Thoracic aorta (tissue), 2 donors: ENCODE measurements around the gene ARMH1. TPM values are rescaled to one million over a fixed set of nuclear protein-coding genes. Genes with fewer than 3 reads are reported as not detected.

Experiments used
- ATAC-seq: fragments of 150-250 bp; one replicate; pipeline ENCODE4 v1.8.0; 2017; ENCODE audit warnings: low read depth; ENCODE audit not compliant: insufficient number of reproducible peaks, low FRiP score
- DNase-seq: peaks from one replicate; pipeline ENCODE4 v3.0.0-alpha.2; 2020; ENCODE audit warnings: low spot score
- H3K27ac ChIP-seq, 2 donors: fragments of 200-600 bp; sonication (generic); 1 replicate in 1 of 2; 2 replicates in 1 of 2; pipeline ENCODE4 v1.5.1; 2016; ENCODE audit warnings: mild to moderate bottlenecking in 2 of 2, moderate library complexity in 2 of 2
- H3K27me3 ChIP-seq: fragments of 200-600 bp; sonication (generic); replicated peaks from 2 replicates; pipeline ENCODE4 v1.6.0; 2016; ENCODE audit warnings: mild to moderate bottlenecking; ENCODE audit not compliant: insufficient read depth
- H3K36me3 ChIP-seq: fragments of 200-600 bp; sonication (generic); one replicate; pipeline ENCODE4 v1.5.1; 2016
- H3K4me1 ChIP-seq, 2 donors: fragments of 200-600 bp; sonication (generic); 1 replicate in 1 of 2; 2 replicates in 1 of 2; pipeline versions ENCODE4 v1.5.1 to v1.6.0; 2016; ENCODE audit warnings: low read depth in 2 of 2, mild to moderate bottlenecking in 1 of 2; ENCODE audit not compliant: control insufficient read depth in 1 of 2
- H3K4me3 ChIP-seq: fragments of 200-600 bp; sonication (generic); 2 replicates; pipeline ENCODE4 v1.5.1; 2016; ENCODE audit warnings: mild to moderate bottlenecking
- H3K9me3 ChIP-seq: fragments of 200-600 bp; sonication (generic); 2 replicates; pipeline ENCODE4 v1.5.1; 2016
- CTCF ChIP-seq: fragments of 200-600 bp; sonication (generic); IDR thresholded peaks from one replicate; pipeline ENCODE4 v1.5.1; 2019; ENCODE audit warnings: antibody characterized with exemption
- total RNA-seq, 2 donors: library from RNA; depleted of rRNA; stranded (reverse); fragments of >200 nt; gene quantifications; one replicate each; pipeline versions ENCODE4 v1.1.0 to v1.2.3, GENCODE V29; 2016

Gene ARMH1
- total RNA-seq, 2 donors from 2014 or later: 0.81 to 5.8 TPM

GRCh38 chr1:44646261-44647110 lies 28.0 kb upstream of the ARMH1 start:
- ATAC-seq (no peak), DNase-seq (no peak)
- Histone ChIP-seq H3K36me3 (peaks cover 27% of the 10 kb centered on the region), H3K27ac (peak overlapping the region; percentile 88 to 94), H3K4me1 (peaks cover 24 to 37% of the 10 kb centered on the region in 2 donors), H3K27me3 (no peaks in the 10 kb centered on the region), H3K4me3 (peak overlapping the region; percentile 52), H3K9me3 (no peaks in the 10 kb centered on the region)
- TF ChIP-seq CTCF: no peak

- no peak for TF ChIP-seq CTCF
- Histone ChIP-seq H3K36me3 (peaks cover 23% of the 10 kb centered on the region), H3K4me3 (no peak overlapping the region), H3K27ac (no peak overlapping the region), H3K9me3 (no peaks in the 10 kb centered on the region), H3K27me3 (no peaks in the 10 kb centered on the region), H3K4me1 (peaks cover 24 to 37% of the 10 kb centered on the region in 2 donors)
- ATAC-seq: no peak
- no peak for DNase-seq
Observed at GRCh38 chr1:44647896-44648295, 26.6 kb upstream of the ARMH1 start.

DNA sequence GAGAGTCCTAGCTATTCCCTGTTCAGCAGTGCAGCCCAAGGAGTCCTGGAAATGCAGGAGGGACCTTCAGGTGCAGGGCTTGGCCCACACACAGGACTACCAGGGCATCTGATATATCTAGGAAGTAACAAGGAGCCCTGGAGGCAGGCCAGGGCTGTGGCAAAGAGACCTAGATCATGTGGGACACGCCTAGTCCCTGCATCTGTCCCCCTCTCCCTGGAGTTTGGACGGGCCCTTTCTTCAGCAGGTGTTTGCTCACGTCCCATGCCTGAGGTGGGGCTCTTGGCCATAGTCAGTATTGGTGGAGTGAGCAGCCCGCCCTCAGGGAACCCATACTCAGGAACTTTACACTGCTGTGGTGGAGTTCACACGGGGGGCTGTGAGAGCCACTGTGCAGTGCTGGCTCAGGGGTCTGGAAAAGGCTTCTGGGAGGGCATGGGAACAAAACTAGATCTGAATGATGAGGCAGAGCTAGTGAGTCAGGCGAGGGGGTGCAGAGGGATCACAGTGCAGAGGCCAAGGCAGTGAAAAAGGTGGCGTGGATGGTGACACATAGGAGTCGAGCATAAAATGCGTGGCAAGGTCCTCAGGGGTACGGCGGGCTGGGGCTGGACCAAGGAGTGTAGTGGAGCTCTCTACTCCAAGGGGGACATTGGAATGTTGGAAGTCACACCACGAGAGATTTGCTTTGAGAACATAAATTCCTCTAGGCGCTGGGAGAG lies 25.8 kb upstream of the ARMH1 start:
- Histone ChIP-seq H3K4me1 (peaks cover 23 to 31% of the 10 kb centered on the region in 2 donors), H3K9me3 (no peaks in the 10 kb centered on the region), H3K4me3 (no peak overlapping the region), H3K27me3 (no peaks in the 10 kb centered on the region), H3K36me3 (peaks cover 23% of the 10 kb centered on the region), H3K27ac (no peak overlapping the region)
- ATAC-seq (no peak), DNase-seq (no peak)
- TF ChIP-seq CTCF: no peak

GRCh38 chr1:44649788-44650158 lies 24.7 kb upstream of the ARMH1 start:
- H3K4me3 ChIP-seq: no peak overlapping the region
- TF ChIP-seq CTCF: no peak
- no peak overlapping the region for H3K27ac ChIP-seq
- no peak for ATAC-seq
- H3K36me3 ChIP-seq: peaks cover 23% of the 10 kb centered on the region
- DNase-seq: no peak
- no peaks in the 10 kb centered on the region for H3K27me3 ChIP-seq
- H3K9me3 ChIP-seq: no peaks in the 10 kb centered on the region
- peaks cover 12 to 20% of the 10 kb centered on the region in 2 donors for H3K4me1 ChIP-seq

GRCh38 chr1:44650159-44650831 lies 24.2 kb upstream of the ARMH1 start:
- no peaks in the 10 kb centered on the region for H3K27me3 ChIP-seq
- no peak for TF ChIP-seq CTCF
- peaks cover 23% of the 10 kb centered on the region for H3K36me3 ChIP-seq
- no peak overlapping the region for H3K27ac ChIP-seq
- H3K9me3 ChIP-seq: no peaks in the 10 kb centered on the region
- peaks cover 7 to 15% of the 10 kb centered on the region in 2 donors for H3K4me1 ChIP-seq
- H3K4me3 ChIP-seq: no peak overlapping the region
- DNase-seq: no peak
- ATAC-seq: no peak
